Neuron (in vitro differentiated cells): ENCODE measurements around the gene KRTAP12-1.

Experiments used
- H2AFZ ChIP-seq: one replicate; pipeline ENCODE4 v1.6.1; 2013; ENCODE audit warnings: low read depth, mild to moderate bottlenecking, inconsistent platforms, low read length, moderate library complexity
- H3K27me3 ChIP-seq: one replicate; pipeline ENCODE4 v1.6.1; 2013; ENCODE audit warnings: low read length; ENCODE audit not compliant: insufficient read depth
- H3K36me3 ChIP-seq: one replicate; pipeline ENCODE4 v1.6.1; 2013; ENCODE audit warnings: low read length; ENCODE audit not compliant: insufficient read depth
- H3K4me1 ChIP-seq: one replicate; pipeline ENCODE4 v1.6.1; 2013; ENCODE audit warnings: low read length; ENCODE audit not compliant: insufficient read depth
- H3K4me3 ChIP-seq: 2 replicates; pipeline ENCODE4 v1.5.1; 2013; ENCODE audit warnings: mild to moderate bottlenecking, low read length, moderate library complexity
- H3K9me3 ChIP-seq: one replicate; pipeline ENCODE4 v1.6.1; 2013; ENCODE audit warnings: low read length

The KRTAP12-1 gene

DNA sequence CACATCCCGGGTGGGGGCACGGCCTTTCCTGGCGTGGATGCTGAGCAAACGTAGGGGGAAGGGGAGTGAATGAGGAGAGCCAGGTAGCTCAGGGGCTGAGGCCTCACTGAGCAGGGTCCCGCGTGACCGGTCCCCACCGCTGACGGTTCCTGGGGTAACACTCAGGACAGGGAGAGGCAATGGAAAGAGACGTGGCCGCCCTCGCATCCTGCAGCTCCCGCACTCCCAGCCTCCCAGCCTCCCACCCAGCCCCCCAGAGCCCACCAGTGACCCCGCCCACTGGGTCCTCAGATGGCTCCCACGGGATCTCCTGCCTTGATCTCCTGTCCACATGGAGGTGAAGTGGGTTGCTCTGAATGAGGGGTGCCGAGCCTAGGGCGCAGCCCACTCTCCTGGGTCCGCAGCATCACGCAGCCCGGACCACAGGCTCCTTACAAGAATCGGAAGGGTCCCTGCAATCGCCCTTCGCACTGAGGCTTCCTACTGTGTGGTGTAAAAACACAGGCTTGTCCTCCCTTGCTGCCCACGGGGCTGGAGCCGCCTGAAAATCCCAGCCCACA lies 27.0 kb upstream of the KRTAP12-1 start:
- Histone ChIP-seq H2AFZ (no peak overlapping the region), H3K9me3 (peaks cover 3% of the 10 kb centered on the region), H3K4me1 (peaks cover 11% of the 10 kb centered on the region), H3K27me3 (peaks cover 87% of the 10 kb centered on the region), H3K4me3 (no peak overlapping the region), H3K36me3 (no peaks in the 10 kb centered on the region)

GRCh38 chr21:44708213-44708865 lies 26.4 kb upstream of the KRTAP12-1 start:
- Histone ChIP-seq H3K4me1 (peaks cover 11% of the 10 kb centered on the region), H3K4me3 (no peak overlapping the region), H3K27me3 (peaks cover 88% of the 10 kb centered on the region), H3K9me3 (peaks cover 3% of the 10 kb centered on the region), H2AFZ (no peak overlapping the region), H3K36me3 (no peaks in the 10 kb centered on the region)

DNA sequence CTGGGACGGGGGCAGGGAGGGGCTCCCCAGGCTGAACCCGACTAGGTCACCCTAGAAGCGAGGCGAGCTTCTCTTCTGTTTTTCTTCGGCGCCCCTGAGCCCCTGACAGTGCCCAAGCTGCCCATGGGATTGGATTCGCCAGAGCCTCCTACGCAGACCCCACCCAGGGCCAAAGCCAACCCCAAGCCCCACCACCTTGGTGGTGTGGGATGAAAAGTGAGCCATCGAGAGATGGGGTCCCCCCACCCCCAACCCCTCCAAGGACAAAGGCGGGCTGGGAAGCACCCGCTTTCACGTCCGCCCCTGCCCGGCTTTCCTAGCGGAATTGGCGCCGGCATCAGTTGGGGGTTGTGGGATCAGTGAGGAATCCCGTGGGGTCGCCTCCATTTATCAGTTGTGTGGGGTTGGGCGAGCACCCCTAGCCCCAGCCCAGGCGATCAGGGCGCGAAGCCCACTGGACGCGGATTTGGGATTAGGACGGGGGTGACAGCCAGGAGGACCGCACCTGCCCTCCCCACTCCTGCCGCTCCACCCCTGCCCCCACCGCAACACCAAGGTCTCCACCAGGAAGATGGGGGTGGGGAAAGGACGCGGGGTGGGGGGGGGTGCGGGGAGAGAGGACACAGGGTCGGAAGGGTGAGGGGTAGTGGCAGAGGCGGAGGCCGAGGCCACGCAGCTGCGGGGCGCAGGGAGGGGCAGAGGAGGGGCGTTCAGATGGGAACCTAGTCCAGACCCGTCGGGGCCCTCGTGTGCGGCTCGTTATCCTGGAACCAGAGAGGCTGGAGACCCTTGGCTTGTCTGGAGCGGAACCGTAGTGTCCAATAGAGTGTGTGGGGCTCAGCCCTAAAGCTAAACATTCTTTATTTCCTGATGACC lies 25.0 kb upstream of the KRTAP12-1 start:
- Histone ChIP-seq H2AFZ (no peak overlapping the region), H3K4me1 (peaks cover 11% of the 10 kb centered on the region), H3K36me3 (no peaks in the 10 kb centered on the region), H3K27me3 (peaks cover 89% of the 10 kb centered on the region), H3K4me3 (no peak overlapping the region), H3K9me3 (peaks cover 3% of the 10 kb centered on the region)

- Histone ChIP-seq H3K4me1 (peaks cover 5% of the 10 kb centered on the region), H3K9me3 (peaks cover 3% of the 10 kb centered on the region), H3K36me3 (no peaks in the 10 kb centered on the region), H3K27me3 (peaks cover 84% of the 10 kb centered on the region), H2AFZ (no peak overlapping the region), H3K4me3 (no peak overlapping the region)
Observed at GRCh38 chr21:44706026-44706705, 24.2 kb upstream of the KRTAP12-1 start.

- Histone ChIP-seq H3K4me3 (no peak overlapping the region), H3K9me3 (peaks cover 3% of the 10 kb centered on the region), H2AFZ (no peak overlapping the region), H3K27me3 (peaks cover 84% of the 10 kb centered on the region), H3K36me3 (no peaks in the 10 kb centered on the region), H3K4me1 (peaks cover 12% of the 10 kb centered on the region)
Observed at GRCh38 chr21:44704636-44705001, 22.7 kb upstream of the KRTAP12-1 start.

GRCh38 chr21:44703731-44704635 lies 22.0 kb upstream of the KRTAP12-1 start:
- Histone ChIP-seq H3K4me1 (peaks cover 12% of the 10 kb centered on the region), H3K27me3 (peaks cover 81% of the 10 kb centered on the region), H3K36me3 (no peaks in the 10 kb centered on the region), H3K9me3 (peaks cover 3% of the 10 kb centered on the region), H3K4me3 (no peak overlapping the region), H2AFZ (no peak overlapping the region)

GRCh38 chr21:44702973-44703730 lies 21.2 kb upstream of the KRTAP12-1 start:
- Histone ChIP-seq H3K4me3 (no peak overlapping the region), H3K9me3 (peaks cover 3% of the 10 kb centered on the region), H3K27me3 (peaks cover 78% of the 10 kb centered on the region), H3K36me3 (no peaks in the 10 kb centered on the region), H2AFZ (no peak overlapping the region), H3K4me1 (peaks cover 10% of the 10 kb centered on the region)

DNA sequence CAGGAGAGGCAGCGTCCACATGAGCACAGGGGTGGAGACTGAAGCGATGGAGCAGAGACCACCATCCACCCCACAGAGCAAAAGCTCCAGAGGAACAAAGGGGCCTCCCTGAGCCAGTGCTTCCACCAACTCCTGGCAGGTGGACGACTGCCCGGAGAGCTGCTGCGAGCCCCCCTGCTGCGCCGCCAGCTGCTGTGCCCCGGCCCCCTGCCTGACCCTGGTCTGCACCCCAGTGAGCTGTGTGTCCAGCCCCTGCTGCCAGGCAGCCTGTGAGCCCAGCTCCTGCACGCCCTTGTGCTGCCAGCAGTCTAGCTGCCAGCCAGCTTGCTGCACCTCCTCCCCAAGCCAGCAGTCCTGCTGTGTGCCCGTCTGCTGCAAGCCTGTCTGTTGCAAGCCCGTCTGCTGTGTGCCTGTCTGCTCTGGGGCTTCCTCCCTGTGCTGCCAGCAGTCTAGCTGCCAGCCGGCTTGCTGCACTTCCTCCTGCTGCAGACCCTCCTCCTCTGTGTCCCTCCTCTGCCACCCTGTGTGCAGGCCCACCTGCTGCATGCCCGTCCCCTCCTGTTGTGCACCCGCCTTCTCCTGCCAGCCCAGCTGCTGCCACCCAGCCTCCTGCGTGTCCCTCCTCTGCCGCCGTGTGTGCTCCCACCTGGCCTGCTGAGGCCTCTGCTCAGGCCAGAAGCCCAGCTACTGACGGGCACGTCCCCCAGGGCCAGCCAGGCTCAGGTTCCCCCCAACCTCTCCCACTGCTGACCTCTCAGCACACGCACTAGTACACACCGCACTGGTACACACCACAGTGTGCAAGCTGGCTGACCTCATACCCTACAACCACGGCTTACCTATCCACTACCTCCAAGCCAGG lies 20.4 kb upstream of the KRTAP12-1 start:
- peaks cover 74% of the 10 kb centered on the region for H3K27me3 ChIP-seq
- H3K4me1 ChIP-seq, result peaks cover 14% of the 10 kb centered on the region
- no peaks in the 10 kb centered on the region for H3K36me3 ChIP-seq
- H3K4me3 ChIP-seq, result no peak overlapping the region
- no peak overlapping the region for H2AFZ ChIP-seq
- H3K9me3 ChIP-seq, result peaks cover 3% of the 10 kb centered on the region

GRCh38 chr21:44701541-44701940 lies 19.6 kb upstream of the KRTAP12-1 start:
- H3K9me3 ChIP-seq, result peaks cover 3% of the 10 kb centered on the region
- no peak overlapping the region for H2AFZ ChIP-seq
- no peak overlapping the region for H3K4me3 ChIP-seq
- H3K36me3 ChIP-seq, result no peaks in the 10 kb centered on the region
- peaks cover 14% of the 10 kb centered on the region for H3K4me1 ChIP-seq
- H3K27me3 ChIP-seq, result peaks cover 67% of the 10 kb centered on the region

GRCh38 chr21:44701023-44701400 lies 19.0 kb upstream of the KRTAP12-1 start:
- peaks cover 14% of the 10 kb centered on the region for H3K4me1 ChIP-seq
- H2AFZ ChIP-seq, result no peak overlapping the region
- no peaks in the 10 kb centered on the region for H3K9me3 ChIP-seq
- H3K36me3 ChIP-seq, result no peaks in the 10 kb centered on the region
- no peak overlapping the region for H3K4me3 ChIP-seq
- H3K27me3 ChIP-seq, result peaks cover 63% of the 10 kb centered on the region
